GM19397 (cell line): Measurements from ENCODE around the gene ART1.
"Not testable (repeated sequence)": the region's sequence is repeated elsewhere in the genome, so short reads cannot be mapped to it uniquely, and the experiment has no call there.

Experiments used
- ATAC-seq: cut with Tn5 transposase; IDR thresholded peaks from one replicate; pipeline ENCODE4 v1.9.1; 2021; ENCODE audit warnings: mild to moderate bottlenecking, moderate library complexity; ENCODE audit not compliant: unreplicated experiment

Gene ART1

GRCh38 chr11:3644817-3645235 lies at the start of gene ART1:
Gene ART1, plus strand, starts transcription at chr11:3645128. Its CDS starts 14,086 bp downstream, at chr11:3659214.
- no peak for ATAC-seq

- ATAC-seq, result not testable (repeated sequence)
Measured at GRCh38 chr11:3597743-3598142, 47.2 kb upstream of the ART1 start.

GRCh38 chr11:3600201-3600600 lies 44.7 kb upstream of the ART1 start:
- ATAC-seq, result not testable (repeated sequence)

GRCh38 chr11:3604167-3604566 lies 40.8 kb upstream of the ART1 start:
- ATAC-seq, result no peak

- no peak for ATAC-seq
Measured at GRCh38 chr11:3605283-3605662, 39.7 kb upstream of the ART1 start.

- no peak for ATAC-seq
Measured at GRCh38 chr11:3605771-3606203, 39.1 kb upstream of the ART1 start.

- no peak for ATAC-seq
Measured at GRCh38 chr11:3609416-3610265, 35.3 kb upstream of the ART1 start.

GRCh38 chr11:3610846-3611245 lies 34.1 kb upstream of the ART1 start:
- no peak for ATAC-seq

- ATAC-seq, result no peak
Measured at GRCh38 chr11:3611976-3612678, 32.8 kb upstream of the ART1 start.

GRCh38 chr11:3613998-3614741 lies 30.8 kb upstream of the ART1 start:
- no peak for ATAC-seq

- no peak for ATAC-seq
Measured at GRCh38 chr11:3614742-3615171, 30.2 kb upstream of the ART1 start.

GRCh38 chr11:3615998-3616397 lies 28.9 kb upstream of the ART1 start:
- no peak for ATAC-seq

GRCh38 chr11:3616721-3617460 lies 28.0 kb upstream of the ART1 start:
- no peak for ATAC-seq

- ATAC-seq, result no peak
Measured at GRCh38 chr11:3617990-3618389, 26.9 kb upstream of the ART1 start.

GRCh38 chr11:3622521-3622920 lies 22.4 kb upstream of the ART1 start:
- ATAC-seq, result no peak

GRCh38 chr11:3623121-3623520 lies 21.8 kb upstream of the ART1 start:
- no peak for ATAC-seq

GRCh38 chr11:3623767-3624458 lies 21.0 kb upstream of the ART1 start:
- no peak for ATAC-seq

GRCh38 chr11:3626250-3626960 lies 18.5 kb upstream of the ART1 start:
- no peak for ATAC-seq

GRCh38 chr11:3627291-3627690 lies 17.6 kb upstream of the ART1 start:
- ATAC-seq, result no peak
